ENCODE measurements around the gene BMAL1.

BMAL1 gene

GRCh38 chr11:13318498-13319295 is 41.1 kb downstream of the BMAL1 start:
- no peak for DNase-seq

DNA sequence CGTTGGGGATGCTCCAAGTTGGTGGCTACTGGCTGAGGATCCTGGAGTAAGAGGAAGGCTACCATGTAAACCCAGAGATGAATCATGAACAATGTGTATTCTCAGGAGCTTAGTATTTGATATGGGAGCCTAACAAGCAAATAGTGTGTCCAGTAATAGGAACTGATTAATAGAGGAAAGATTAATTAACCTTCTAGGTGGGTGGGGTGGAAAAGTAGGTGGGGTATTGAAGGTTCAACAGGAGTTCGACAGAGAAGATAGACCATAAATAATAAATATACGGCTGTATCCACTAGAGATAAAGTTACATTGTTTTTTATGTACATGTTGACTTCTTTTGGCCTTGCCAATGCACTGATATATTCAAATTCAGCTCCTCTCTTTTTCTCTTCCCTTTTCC is 43.1 kb downstream of the BMAL1 start:
- no peak for DNase-seq

GRCh38 chr11:13321431-13321830 is 43.8 kb downstream of the BMAL1 start:
- DNase-seq: no peak

DNA sequence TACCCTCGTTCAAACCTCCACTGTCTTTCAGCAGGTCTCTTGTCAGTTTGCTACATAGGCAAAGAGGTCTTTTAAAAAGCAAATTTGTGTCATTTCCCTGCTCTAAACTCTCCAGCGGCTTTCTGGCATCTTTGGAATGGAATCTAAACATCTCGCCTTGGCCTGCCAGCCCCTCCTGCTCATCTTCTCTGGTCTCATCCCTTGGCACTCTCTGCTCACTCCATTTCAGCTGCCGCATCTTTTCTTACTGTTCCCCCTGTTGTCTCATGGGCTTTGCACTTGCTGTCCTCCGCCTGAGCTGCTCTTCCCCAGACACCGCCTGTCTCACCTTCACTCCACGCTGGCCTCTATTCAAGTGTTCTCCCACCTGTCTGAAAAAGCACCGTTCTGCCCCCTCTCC is 46.6 kb downstream of the BMAL1 start:
- DNase-seq: no peak

- DNase-seq: no peak
Measured at GRCh38 chr11:13324709-13325108, 47.1 kb downstream of the BMAL1 start.

DNA sequence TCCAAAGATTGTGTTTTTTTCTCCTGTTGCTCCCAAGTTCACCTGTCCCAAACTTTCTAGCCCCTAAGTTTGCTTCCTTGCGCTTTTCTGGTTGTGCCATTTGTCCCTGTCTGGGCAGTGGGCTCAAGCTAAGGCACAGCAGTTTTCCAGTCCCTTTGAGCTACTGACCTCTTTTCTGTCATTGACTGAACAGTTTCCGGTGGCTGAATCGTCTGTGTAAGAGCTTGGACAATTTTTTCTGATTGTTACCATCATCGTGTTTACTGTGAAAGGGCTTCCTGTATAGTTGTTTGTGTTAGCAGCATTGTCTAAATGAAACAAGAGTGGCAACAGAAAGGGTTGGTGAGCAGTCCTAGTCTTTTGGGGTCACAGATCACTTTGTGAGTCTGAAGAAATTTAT is 49.8 kb downstream of the BMAL1 start:
- no peak for DNase-seq

DNA sequence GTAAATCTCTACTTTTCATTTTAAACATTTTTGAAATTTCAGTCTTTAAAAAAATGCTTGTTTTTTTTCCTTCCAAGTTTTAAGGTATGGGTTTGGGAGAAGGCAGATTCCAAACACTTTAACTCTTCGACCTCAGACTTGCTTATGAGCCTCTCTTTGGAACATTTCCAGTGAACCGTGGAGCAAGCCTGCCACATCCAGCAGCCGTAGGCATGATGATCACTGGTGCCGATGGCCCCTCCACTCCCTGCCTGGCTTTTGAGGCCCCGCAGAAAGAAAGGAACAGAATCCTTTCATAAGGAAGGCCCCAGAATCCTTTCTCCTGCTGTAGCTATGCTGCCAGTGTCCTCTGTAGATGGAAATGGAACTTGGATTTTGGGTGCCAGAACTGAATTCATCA is 50.7 kb downstream of the BMAL1 start:
- DNase-seq: no peak

- DNase-seq: no peak
Measured at GRCh38 chr11:13329670-13330356, 52.2 kb downstream of the BMAL1 start.

GRCh38 chr11:13332124-13332523 is 54.5 kb downstream of the BMAL1 start:
- DNase-seq: no peak

DNA sequence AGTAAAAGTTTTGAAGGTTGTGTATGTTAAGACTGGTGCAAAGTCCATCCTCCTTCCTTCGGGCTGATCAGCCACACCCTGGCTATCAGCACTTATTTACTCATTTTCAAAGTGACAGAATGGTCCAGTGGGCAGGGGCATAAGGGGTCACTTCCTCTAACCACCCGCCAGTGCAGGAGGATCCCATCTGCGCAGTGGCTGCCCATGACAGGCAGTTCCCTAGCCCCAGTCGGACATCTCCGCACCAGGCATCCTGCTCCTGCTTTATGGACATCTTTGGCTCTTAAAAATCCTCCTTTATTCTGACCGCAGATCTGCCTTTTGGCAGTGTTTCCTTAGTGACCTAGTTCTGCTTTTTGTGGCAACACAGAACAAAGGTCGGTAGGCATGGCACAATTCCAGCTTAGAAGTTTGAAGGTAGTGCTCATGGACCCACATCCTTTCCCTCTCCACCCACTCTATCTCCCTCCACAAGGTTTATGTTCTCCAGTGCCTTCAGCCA is 55.9 kb downstream of the BMAL1 start:
- DNase-seq: no peak

GRCh38 chr11:13334034-13334786 is 56.6 kb downstream of the BMAL1 start:
- no peak for DNase-seq

GRCh38 chr11:13335319-13335718 is 57.7 kb downstream of the BMAL1 start:
- DNase-seq: peak; percentile 42

DNA sequence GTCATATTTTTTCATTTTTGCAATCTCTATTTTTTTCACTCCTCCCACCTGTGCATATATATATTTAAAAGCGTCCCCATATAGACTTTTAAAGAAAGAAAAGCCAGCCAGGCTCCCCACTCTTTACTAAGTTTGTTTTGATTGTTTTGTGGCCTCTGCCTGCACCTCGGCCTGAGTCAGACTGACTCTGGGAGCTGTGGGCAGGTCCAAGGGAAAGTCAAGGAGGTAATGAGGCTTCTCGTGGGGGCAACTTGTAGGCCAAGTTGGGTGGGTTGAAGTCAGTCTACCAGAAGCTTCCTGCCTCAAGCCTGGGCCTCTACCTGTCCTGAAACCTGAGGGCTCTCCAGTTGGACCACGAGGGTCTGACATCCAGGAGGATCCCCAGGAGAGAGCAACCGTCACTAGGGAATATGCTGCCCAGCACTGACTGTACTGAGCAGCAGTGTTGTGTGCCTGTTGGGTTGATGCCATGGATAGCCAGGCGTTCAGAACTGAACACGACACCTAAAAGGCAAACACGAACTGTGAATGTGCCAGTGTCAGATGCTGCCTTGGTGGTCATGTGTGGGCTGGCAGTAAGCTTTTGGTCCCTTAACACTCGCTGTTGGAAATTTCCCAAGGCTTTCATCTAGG is 58.8 kb downstream of the BMAL1 start:
- no peak for DNase-seq

- peak; percentile 48 for DNase-seq
Measured at GRCh38 chr11:13338019-13338426, 60.4 kb downstream of the BMAL1 start.

DNA sequence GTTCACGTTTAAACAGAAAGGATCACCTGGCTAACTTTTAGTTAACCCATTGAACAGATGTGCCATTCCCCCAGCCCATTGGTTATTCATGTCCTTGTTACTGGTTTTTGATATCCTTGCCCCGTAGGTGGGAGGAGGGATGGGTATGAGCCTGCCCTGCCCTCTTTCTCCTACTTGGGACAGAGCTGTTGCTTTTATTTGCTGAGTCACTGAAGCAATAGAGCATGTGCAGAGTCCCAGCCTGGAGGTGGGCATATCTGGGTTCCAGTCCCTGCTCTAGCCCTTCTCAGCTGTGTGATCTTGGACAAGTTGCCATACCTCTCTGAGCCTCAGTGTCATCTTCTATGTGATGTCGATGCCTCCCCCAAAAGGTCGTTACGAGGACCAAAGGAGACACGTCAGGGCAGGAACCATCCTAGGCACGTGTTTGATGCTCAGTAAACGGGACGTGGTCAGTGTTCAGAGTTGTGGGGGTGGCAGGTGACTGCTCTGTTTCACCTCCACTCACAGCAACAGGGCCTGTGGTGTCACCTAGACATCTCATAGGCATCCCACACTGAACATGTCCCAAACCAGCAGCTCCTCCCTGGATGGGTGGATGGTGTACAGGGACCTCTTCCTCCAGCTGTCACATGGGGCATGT is 61.0 kb downstream of the BMAL1 start:
- DNase-seq: peak; percentile 61

DNA sequence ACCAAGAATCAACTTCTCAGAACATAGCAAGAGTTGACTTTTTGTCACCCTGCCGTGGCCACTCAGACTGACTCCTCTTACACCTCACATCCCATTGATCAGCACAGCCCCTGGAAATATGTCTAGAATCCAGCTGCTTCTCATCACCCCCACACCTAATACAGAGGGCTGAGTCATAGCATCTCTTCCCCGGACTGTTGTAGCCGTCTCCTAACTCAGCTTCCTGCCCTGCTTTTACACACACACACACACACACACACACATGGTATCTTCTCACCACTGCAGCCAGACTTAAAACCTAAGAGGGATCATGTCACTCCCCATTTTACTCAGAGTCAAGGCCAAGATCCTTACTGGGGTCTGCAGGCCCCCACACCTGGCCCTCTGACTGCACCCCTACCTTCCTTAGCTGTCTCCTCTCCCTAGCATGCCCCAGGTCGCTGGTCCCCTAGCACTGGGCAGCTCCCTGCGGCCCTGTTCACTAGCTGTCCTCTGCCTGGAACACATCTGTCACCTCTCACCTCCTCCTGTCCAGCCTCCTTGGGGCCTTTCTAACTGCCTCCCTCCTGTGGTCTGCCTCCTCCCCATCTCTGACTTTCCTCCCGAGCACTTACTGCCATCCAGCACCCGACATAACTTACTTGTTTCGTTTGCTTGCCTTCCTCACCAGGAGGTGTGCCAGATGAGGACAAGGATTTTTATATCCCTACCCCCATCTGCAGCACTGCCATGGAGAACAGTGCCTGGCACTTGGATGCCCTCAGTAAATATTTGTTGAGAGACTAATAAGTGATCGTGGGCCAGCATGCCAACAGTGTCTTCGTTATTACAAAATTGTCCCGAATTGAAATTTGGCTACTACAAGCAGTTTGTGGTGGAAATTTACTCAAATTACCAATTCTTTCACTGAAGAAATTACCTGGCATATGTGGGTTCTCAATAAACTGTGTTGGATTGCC is 61.9 kb downstream of the BMAL1 start:
- peak; percentile 84 for DNase-seq

- no peak for DNase-seq
Measured at GRCh38 chr11:13341026-13341425, 63.4 kb downstream of the BMAL1 start.

GRCh38 chr11:13343067-13343466 is 65.5 kb downstream of the BMAL1 start:
- DNase-seq: no peak

DNA sequence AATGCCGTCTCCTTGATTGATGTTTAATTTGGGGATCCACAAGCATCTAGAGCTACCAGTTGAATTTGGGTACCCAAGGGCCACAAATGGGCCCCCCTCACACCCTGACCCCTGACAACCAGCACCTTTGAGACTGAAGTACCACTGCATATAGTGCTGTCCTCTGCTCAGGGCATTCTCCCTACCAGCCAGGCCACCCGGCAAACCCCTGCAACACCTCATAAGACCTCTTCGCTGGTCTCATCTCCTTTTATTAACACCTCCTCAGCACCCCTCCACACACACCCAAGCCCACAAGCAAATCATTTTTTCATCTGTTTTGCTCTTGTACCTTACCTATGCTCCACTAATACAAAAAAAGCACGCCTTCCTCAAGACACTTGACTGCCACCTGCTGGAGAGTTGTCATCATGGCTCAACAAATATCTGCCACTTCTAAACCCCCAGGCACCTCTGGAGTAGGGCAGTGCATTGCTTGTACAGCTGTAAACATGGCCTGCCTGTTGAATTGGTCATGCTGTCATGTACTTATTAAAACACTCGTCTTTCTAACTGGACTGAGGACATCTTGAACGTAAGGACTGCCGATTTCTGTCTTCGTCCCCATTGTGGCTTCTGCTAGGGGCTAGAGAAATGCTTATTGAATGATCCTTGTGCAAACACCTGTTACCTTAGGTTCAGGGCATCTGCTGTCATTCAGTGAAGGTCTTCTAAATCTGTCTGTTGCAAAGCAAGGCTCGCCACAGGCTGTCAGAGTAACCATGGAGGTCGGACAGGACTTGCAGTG is 66.5 kb downstream of the BMAL1 start:
- DNase-seq: peak; percentile 52

- peak; percentile 27 for DNase-seq
Measured at GRCh38 chr11:13344818-13345217, 67.2 kb downstream of the BMAL1 start.
